ENCODE data around the gene LRBA.

The LRBA gene

GRCh38 chr4:150256841-150257730 is 758.0 kb downstream of the LRBA start:
- no peak for DNase-seq (ENCODE audit: low read depth in 2 of 3, low spot score in 2 of 3)

- DNase-seq (ENCODE audit: low read depth in 2 of 3, low spot score in 2 of 3), result no peak
Measured at GRCh38 chr4:150256225-150256620, 758.9 kb downstream of the LRBA start.

GRCh38 chr4:150255610-150256224 is 759.4 kb downstream of the LRBA start:
- no peak for DNase-seq (ENCODE audit: low read depth in 2 of 3, low spot score in 2 of 3)

GRCh38 chr4:150253965-150254630 is 761.0 kb downstream of the LRBA start:
- DNase-seq (ENCODE audit: low read depth in 2 of 3, low spot score in 2 of 3), result no peak

- no peak for DNase-seq (ENCODE audit: low read depth in 2 of 3, low spot score in 2 of 3)
Measured at GRCh38 chr4:150253416-150253815, 761.7 kb downstream of the LRBA start.

DNA sequence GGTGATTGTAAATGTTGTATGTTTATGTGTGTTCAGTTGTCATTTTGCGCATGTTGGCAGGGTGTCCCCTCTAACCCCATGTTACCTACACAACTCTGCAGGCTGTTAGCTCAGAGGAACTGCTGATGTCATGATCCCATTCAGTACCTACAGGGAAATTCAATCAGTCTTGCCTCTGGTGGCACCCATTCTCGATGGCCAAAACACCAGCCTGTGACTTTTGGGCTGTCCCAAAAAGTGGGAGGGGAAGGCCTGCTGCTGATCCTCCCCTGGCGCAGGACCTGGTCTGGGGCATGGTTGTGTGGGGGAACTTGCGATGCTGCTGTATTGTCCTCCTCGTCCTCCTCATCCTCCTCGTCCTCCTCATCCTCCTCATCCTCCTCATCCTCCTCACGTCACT is 762.3 kb downstream of the LRBA start:
- no peak for DNase-seq (ENCODE audit: low read depth in 2 of 3, low spot score in 2 of 3)

GRCh38 chr4:150252306-150252705 is 762.8 kb downstream of the LRBA start:
- no peak for DNase-seq (ENCODE audit: low read depth in 2 of 3, low spot score in 2 of 3)

- no peak for DNase-seq (ENCODE audit: low read depth in 2 of 3, low spot score in 2 of 3)
Measured at GRCh38 chr4:150251752-150252190, 763.3 kb downstream of the LRBA start.

DNA sequence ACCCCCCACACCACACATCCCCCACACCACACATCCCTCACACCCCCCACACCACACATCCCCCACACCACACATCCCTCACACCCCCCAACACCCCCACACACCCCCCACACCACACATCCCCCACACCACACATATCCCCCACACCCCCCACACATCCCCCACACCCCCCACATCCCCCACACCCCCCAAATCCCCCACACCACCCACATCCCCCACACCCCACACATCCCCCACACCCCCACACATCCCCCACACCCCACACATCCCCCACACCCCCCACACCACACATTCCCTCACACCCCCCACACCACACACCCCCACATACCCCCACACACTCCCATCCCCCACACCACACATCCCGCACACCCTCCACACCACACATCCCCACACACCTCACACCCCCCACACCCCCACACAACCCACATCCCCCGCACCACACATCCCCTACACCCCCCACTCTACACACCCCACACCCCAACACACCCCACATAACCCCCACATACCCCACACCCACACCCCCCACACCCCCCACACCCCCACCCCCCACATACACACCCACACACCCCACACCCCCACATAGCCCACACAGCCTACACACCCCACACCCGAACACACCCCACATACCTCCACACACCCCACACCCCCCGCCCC is 764.0 kb downstream of the LRBA start:
- DNase-seq (ENCODE audit: low read depth in 2 of 3, low spot score in 2 of 3), result no peak

GRCh38 chr4:150250293-150250997 is 764.6 kb downstream of the LRBA start:
- DNase-seq (ENCODE audit: low read depth in 2 of 3, low spot score in 2 of 3), result no peak

GRCh38 chr4:150248181-150248580 is 766.9 kb downstream of the LRBA start:
- no peak for DNase-seq (ENCODE audit: low read depth in 2 of 3, low spot score in 2 of 3)

- DNase-seq (ENCODE audit: low read depth in 2 of 3, low spot score in 2 of 3), result no peak
Measured at GRCh38 chr4:150247184-150247583, 767.9 kb downstream of the LRBA start.

DNA sequence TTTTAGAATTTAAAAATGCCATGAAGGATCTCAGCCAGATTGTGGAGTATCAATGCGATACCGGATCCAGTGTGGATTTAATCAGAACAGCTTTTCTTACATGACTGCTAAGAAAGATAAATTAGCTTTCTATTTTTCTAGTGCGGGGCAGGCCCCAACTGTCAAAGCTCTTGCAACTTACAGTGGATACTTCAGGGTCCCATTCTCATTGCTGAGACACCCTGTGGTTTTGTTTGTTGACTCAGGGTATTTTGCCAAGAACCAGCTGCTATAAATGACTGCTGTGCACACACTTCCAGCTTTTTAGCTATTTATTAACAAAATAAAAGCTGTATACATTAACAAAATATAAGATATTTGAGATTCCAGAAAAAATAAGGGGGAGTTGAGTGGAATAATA is 770.5 kb downstream of the LRBA start:
- DNase-seq (ENCODE audit: low read depth in 2 of 3, low spot score in 2 of 3), result no peak

- DNase-seq (ENCODE audit: low read depth in 2 of 3, low spot score in 2 of 3), result no peak
Measured at GRCh38 chr4:150243932-150244331, 771.2 kb downstream of the LRBA start.

- no peak for DNase-seq (ENCODE audit: low read depth in 2 of 3, low spot score in 2 of 3)
Measured at GRCh38 chr4:150242820-150243458, 772.1 kb downstream of the LRBA start.

GRCh38 chr4:150240011-150240410 is 775.1 kb downstream of the LRBA start:
- DNase-seq (ENCODE audit: low read depth in 2 of 3, low spot score in 2 of 3), result no peak

GRCh38 chr4:150238591-150238990 is 776.5 kb downstream of the LRBA start:
- DNase-seq (ENCODE audit: low read depth in 2 of 3, low spot score in 2 of 3), result no peak

DNA sequence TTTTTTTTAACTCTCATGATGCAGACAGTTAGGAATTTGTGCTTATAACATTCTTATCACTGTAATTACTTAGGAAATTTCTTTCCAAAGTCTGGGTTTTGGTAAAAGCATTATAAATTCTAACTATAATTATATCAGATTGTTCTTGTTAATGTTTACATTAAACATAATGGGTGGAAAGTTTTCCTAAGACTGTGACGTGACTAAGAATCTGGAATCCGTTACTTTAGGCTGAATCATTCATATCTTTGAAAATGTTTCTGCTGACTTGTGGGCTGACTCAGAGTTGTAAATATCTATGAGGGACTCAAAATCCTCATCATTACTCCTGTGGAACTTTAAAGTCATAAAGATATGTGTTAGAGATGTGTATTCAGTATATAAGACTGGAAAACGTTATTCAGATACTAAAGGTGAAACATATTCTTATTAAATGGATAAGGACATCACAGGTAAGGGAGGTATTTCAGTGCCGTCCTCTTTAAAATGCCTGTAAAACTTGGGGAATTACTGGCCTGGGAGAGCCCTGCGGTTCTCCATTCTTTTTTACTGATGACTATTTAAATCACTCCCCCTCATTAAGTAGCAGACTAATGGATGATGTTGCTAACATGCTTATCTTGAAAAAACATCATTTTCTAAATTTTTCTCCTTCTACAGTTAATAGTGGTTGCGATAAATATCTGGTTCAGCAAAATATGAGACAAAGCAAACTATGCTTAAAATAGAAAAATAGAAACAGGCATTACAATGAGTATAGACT is 777.8 kb downstream of the LRBA start:
- DNase-seq (ENCODE audit: low read depth in 2 of 3, low spot score in 2 of 3), result no peak

- DNase-seq (ENCODE audit: low read depth in 2 of 3, low spot score in 2 of 3), result no peak
Measured at GRCh38 chr4:150236626-150237025, 778.5 kb downstream of the LRBA start.

- DNase-seq (ENCODE audit: low read depth in 2 of 3, low spot score in 2 of 3), result no peak
Measured at GRCh38 chr4:150235808-150236271, 779.2 kb downstream of the LRBA start.

Data from activated CD8-positive, alpha-beta memory T cell treated with anti-CD3 and anti-CD28 coated beads for 48 hours (primary cell).